GM21390 (cell line): Measurements from ENCODE around the gene BLVRB.
"Not testable (repeated sequence)": the region's sequence is repeated elsewhere in the genome, so short reads cannot be mapped to it uniquely, and the experiment has no call there.

Experiments used
- ATAC-seq: cut with Tn5 transposase; IDR thresholded peaks from one replicate; pipeline ENCODE4 v1.9.1; 2021; ENCODE audit not compliant: unreplicated experiment

BLVRB gene

GRCh38 chr19:40465557-40466218 lies at the start of gene BLVRB:
Gene BLVRB, minus strand, starts transcription at chr19:40465745. Its CDS starts 57 bp downstream, at chr19:40465688.
- peak; percentile 79 for ATAC-seq

- ATAC-seq = no peak
Measured at GRCh38 chr19:40513741-40514315, 48.3 kb upstream of the BLVRB start.

- no peak for ATAC-seq
Measured at GRCh38 chr19:40513345-40513678, 47.8 kb upstream of the BLVRB start.

GRCh38 chr19:40512473-40513344 lies 47.2 kb upstream of the BLVRB start:
- ATAC-seq = no peak

GRCh38 chr19:40512110-40512472 lies 46.5 kb upstream of the BLVRB start:
- no peak for ATAC-seq

GRCh38 chr19:40511487-40511886 lies 45.9 kb upstream of the BLVRB start:
- ATAC-seq = no peak

- ATAC-seq = no peak
Measured at GRCh38 chr19:40510526-40511115, 45.1 kb upstream of the BLVRB start.

- no peak for ATAC-seq
Measured at GRCh38 chr19:40508739-40509260, 43.3 kb upstream of the BLVRB start.

- no peak for ATAC-seq
Measured at GRCh38 chr19:40507892-40508291, 42.3 kb upstream of the BLVRB start.

GRCh38 chr19:40506099-40506498 lies 40.6 kb upstream of the BLVRB start:
- ATAC-seq = no peak

GRCh38 chr19:40503320-40503695 lies 37.8 kb upstream of the BLVRB start:
- no peak for ATAC-seq

- no peak for ATAC-seq
Measured at GRCh38 chr19:40502647-40503319, 37.2 kb upstream of the BLVRB start.

- ATAC-seq = no peak
Measured at GRCh38 chr19:40502081-40502480, 36.5 kb upstream of the BLVRB start.

- no peak for ATAC-seq
Measured at GRCh38 chr19:40501599-40501998, 36.1 kb upstream of the BLVRB start.

- not testable (repeated sequence) for ATAC-seq
Measured at GRCh38 chr19:40500678-40501530, 35.4 kb upstream of the BLVRB start.

- ATAC-seq = no peak
Measured at GRCh38 chr19:40499320-40499719, 33.8 kb upstream of the BLVRB start.

GRCh38 chr19:40497214-40497613 lies 31.7 kb upstream of the BLVRB start:
- ATAC-seq = no peak

- ATAC-seq = no peak
Measured at GRCh38 chr19:40494191-40494838, 28.8 kb upstream of the BLVRB start.

- no peak for ATAC-seq
Measured at GRCh38 chr19:40493778-40494177, 28.2 kb upstream of the BLVRB start.

- ATAC-seq = no peak
Measured at GRCh38 chr19:40492274-40492673, 26.7 kb upstream of the BLVRB start.
